ENCODE data around the gene CUBN. TPM values are rescaled to one million over a fixed set of nuclear protein-coding genes. Genes with fewer than 3 reads are reported as not detected.
A peak's percentile ranks its signal among the peaks of the same experiment; 100 is the strongest.

The CUBN gene
- total and polyA plus RNA-seq, 9 of the 15 experiments (the other 6 are each of a cell fraction or from before 2014, with no cell fraction given): 0.04 to 0.33 (median 0.09) TPM

DNA sequence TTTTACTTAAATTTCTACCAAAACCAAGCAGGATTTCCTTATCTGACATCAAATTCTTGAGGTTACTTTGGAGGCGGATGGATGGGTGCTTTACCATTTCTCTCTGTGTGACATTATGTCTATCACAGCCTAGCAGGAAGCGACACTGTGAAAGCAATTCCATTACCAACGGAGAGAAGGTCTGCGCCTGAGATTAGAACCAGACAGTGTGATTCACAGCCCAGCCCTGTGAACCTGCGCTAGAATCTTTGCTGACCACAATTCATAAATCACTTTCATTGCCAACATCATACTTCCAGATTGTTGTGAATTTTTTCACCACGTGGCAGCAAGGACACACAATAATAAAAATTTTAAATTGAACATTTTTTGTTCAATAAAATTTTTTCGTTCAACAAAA, 126.5 kb downstream of the CUBN start (continued):
- TF ChIP-seq HNRNPLL (IDR thresholded peaks at IDR 0.05; ENCODE audit: low read depth, low read length, poor library complexity, severe bottlenecking) (no peak), BRD4 (IDR thresholded peaks at IDR 0.05) (no peak), ZNF143 (CRISPR knock-in tag; IDR thresholded peaks at IDR 0.05) (no peak), DMBX1 (CRISPR knock-in tag; IDR thresholded peaks at IDR 0.05; ENCODE audit: borderline replicate concordance) (peak; percentile 43), SRSF3 (IDR thresholded peaks at IDR 0.05; ENCODE audit: insufficient read depth, low read length) (no peak), ELF4 (CRISPR knock-in tag; IDR thresholded peaks at IDR 0.05) (no peak), GATA2 (CRISPR knock-in tag; IDR thresholded peaks at IDR 0.05) (peak; percentile 95), ZNF589 (CRISPR knock-in tag; IDR thresholded peaks at IDR 0.05; ENCODE audit: low read depth) (peak; percentile 67; the same call in 1 of the 2 replicates), NONO (IDR thresholded peaks at IDR 0.05; ENCODE audit: low read depth in 2 of 2, low read length in 1 of 2) (no peak), ZSCAN32 (CRISPR knock-in tag; IDR thresholded peaks at IDR 0.05) (no peak), COPS2 (conservative IDR thresholded peaks at IDR 0.05) (no peak), ZZZ3 (IDR thresholded peaks at IDR 0.05) (no peak), SREBF2 (CRISPR knock-in tag; IDR thresholded peaks at IDR 0.05) (no peak)
- TF ChIP-seq, protein P1, sequence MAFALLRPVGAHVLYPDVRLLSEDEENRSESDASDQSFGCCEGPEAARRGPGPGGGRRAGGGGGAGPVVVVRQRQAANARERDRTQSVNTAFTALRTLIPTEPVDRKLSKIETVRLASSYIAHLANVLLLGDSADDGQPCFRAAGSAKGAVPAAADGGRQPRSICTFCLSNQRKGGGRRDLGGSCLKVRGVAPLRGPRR (CRISPR knock-in tag; IDR thresholded peaks at IDR 0.05): no peak
- TF ChIP-seq, protein P2, sequence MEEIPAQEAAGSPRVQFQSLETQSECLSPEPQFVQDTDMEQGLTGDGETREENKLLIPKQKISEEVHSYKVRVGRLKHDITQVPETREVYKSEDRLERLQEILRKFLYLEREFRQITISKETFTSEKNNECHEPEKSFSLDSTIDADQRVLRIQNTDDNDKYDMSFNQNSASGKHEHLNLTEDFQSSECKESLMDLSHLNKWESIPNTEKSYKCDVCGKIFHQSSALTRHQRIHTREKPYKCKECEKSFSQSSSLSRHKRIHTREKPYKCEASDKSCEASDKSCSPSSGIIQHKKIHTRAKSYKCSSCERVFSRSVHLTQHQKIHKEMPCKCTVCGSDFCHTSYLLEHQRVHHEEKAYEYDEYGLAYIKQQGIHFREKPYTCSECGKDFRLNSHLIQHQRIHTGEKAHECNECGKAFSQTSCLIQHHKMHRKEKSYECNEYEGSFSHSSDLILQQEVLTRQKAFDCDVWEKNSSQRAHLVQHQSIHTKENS (CRISPR knock-in tag; IDR thresholded peaks at IDR 0.05): no peak
- TF ChIP-seq, protein P3, sequence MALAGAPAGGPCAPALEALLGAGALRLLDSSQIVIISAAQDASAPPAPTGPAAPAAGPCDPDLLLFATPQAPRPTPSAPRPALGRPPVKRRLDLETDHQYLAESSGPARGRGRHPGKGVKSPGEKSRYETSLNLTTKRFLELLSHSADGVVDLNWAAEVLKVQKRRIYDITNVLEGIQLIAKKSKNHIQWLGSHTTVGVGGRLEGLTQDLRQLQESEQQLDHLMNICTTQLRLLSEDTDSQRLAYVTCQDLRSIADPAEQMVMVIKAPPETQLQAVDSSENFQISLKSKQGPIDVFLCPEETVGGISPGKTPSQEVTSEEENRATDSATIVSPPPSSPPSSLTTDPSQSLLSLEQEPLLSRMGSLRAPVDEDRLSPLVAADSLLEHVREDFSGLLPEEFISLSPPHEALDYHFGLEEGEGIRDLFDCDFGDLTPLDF (CRISPR knock-in tag; IDR thresholded peaks at IDR 0.05): no peak

Measured in K562 (cell line).